22Rv1 (cell line): ENCODE measurements around the gene APBA3.

ENCODE experiments used
- H3K27ac ChIP-seq: fragments of 450-650 bp; 2 replicates; pipeline ENCODE4 v1.5.1; 2017
- ZFX ChIP-seq: fragments of 450-650 bp; IDR thresholded peaks from 2 replicates; pipeline ENCODE4 v1.6.1; 2017; ENCODE audit warnings: antibody characterized with exemption, borderline replicate concordance
- TF ChIP-seq, protein P1 (sequence below): fragments of 450-650 bp; IDR thresholded peaks from 2 replicates; pipeline ENCODE4 v1.5.1; 2017; ENCODE audit warnings: mild to moderate bottlenecking

APBA3 gene

GRCh38 chr19:3781603-3782002 is 20.1 kb upstream of the APBA3 start:
- TF ChIP-seq, protein P1, sequence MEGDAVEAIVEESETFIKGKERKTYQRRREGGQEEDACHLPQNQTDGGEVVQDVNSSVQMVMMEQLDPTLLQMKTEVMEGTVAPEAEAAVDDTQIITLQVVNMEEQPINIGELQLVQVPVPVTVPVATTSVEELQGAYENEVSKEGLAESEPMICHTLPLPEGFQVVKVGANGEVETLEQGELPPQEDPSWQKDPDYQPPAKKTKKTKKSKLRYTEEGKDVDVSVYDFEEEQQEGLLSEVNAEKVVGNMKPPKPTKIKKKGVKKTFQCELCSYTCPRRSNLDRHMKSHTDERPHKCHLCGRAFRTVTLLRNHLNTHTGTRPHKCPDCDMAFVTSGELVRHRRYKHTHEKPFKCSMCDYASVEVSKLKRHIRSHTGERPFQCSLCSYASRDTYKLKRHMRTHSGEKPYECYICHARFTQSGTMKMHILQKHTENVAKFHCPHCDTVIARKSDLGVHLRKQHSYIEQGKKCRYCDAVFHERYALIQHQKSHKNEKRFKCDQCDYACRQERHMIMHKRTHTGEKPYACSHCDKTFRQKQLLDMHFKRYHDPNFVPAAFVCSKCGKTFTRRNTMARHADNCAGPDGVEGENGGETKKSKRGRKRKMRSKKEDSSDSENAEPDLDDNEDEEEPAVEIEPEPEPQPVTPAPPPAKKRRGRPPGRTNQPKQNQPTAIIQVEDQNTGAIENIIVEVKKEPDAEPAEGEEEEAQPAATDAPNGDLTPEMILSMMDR = no peak
- no peak for TF ChIP-seq ZFX
- no peak overlapping the region for H3K27ac ChIP-seq

DNA sequence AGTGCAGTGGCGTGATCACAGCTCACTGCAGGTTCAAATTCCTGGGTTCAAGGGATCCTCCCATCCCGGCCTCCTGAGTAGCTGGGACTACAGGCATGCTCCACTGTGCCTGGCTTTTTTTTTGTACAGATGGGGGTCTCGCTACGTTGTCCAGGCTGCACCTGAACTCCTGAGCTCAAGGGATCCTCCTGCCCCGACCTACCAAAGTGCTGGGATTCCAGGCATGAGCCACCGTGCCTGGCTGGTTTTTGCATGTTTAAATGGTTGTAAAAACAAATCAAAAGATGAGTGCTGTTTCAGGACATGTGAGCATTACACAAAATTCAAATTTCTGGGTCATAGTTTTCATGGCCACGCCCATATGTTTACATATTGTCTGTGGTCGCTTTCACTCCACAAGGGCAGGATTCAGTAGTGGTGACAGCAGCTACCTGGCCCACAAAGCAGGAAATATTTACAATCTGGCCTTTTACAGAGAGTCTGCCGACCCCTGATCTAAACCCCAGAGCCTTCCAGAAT is 19.4 kb upstream of the APBA3 start:
- no peak for TF ChIP-seq ZFX
- TF ChIP-seq, protein P1 = no peak
- H3K27ac ChIP-seq = no peak overlapping the region

GRCh38 chr19:3778899-3779723 is 17.6 kb upstream of the APBA3 start:
- H3K27ac ChIP-seq = no peak overlapping the region
- no peak for TF ChIP-seq ZFX
- TF ChIP-seq, protein P1 = no peak

GRCh38 chr19:3778104-3778867 is 16.8 kb upstream of the APBA3 start:
- TF ChIP-seq, protein P1 = no peak
- TF ChIP-seq ZFX = no peak
- no peak overlapping the region for H3K27ac ChIP-seq

DNA sequence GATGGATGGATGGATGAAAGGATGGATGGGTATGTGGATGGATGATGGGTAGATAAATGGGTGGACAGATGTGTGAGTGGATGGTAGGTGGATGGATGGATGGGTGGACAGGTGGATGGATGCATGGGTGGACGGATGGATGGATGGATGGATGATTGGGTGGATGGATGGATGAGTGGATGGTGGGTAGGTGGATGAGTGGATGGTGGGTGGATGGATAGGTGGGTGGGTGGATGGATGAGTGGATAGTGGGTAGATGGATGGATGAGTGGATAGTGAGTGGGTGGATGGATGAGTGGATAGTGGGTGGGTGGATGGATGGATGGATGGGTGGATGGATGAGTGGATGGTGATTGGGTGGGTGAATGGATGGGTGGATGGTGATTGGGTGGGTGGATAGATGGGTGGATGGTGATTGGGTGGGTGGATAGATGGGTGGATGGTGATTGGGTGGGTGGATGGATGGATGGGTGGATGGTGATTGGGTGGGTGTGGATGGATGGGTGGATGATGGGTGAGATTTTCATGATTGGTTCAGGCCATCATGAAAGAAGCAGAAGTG is 15.1 kb upstream of the APBA3 start:
- no peak for TF ChIP-seq ZFX
- TF ChIP-seq, protein P1 = no peak
- H3K27ac ChIP-seq = no peak overlapping the region

DNA sequence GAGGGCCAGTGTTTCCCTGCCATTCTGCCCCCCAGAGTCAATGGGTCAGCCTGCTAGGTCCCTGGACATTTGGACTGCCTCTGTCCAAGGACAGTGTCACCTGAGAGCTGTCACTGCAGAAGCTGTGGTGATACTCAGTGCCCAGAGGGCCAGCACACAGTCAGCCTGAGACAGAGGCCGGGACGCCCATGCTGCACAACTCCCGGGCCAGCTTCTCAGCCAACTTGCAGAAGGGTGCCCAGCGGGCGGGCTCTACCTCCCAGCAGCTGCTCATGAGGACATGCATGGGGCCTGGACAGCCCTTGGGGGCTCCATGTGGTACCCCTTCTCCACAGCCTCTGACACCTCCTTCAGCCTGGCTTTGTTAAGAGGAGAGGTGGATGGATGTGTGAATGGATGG is 14.3 kb upstream of the APBA3 start:
- no peak overlapping the region for H3K27ac ChIP-seq
- TF ChIP-seq, protein P1 = no peak
- no peak for TF ChIP-seq ZFX

GRCh38 chr19:3775374-3775711 is 13.9 kb upstream of the APBA3 start:
- TF ChIP-seq, protein P1 = no peak
- TF ChIP-seq ZFX = no peak
- H3K27ac ChIP-seq = no peak overlapping the region
